Kidney epithelial cell (primary cell): ENCODE data around the gene PDE10A. TPM values are rescaled to one million over a fixed set of nuclear protein-coding genes. Genes with fewer than 3 reads are reported as not detected.

Experiments used
- DNase-seq: peaks from one replicate; pipeline ENCODE4 v3.0.0-alpha.2; 2010; ENCODE audit warnings: low read depth
- H3K27me3 ChIP-seq: 2 replicates; pipeline ENCODE4 v1.6.0; 2011; ENCODE audit warnings: low read length; ENCODE audit not compliant: control insufficient read depth, insufficient read depth
- H3K36me3 ChIP-seq: 2 replicates; pipeline ENCODE4 v1.5.1; 2011; ENCODE audit warnings: low read length; ENCODE audit not compliant: control insufficient read depth, insufficient read depth
- H3K4me3 ChIP-seq: 2 replicates; pipeline ENCODE4 v1.5.1; 2011; ENCODE audit warnings: low read depth, mild to moderate bottlenecking, control low read depth, low read length
- CTCF ChIP-seq: IDR thresholded peaks from 2 replicates; pipeline ENCODE4 v1.5.1; 2011; ENCODE audit warnings: mild to moderate bottlenecking, moderate library complexity, low read length, control low read depth, inconsistent platforms; ENCODE audit not compliant: insufficient read depth, poor library complexity, severe bottlenecking
- total RNA-seq: library from RNA; depleted of rRNA; stranded (reverse); fragments of >200 nt; gene quantifications from 2 replicates; pipeline ENCODE4 v1.2.3, GENCODE V29; 2015

PDE10A gene
- 13.0 and 13.3 TPM in 2 replicates for total RNA-seq

- Histone ChIP-seq H3K36me3 (peaks cover 1% of the 10 kb centered on the region), H3K4me3 (peak within 1 kb of the TSS; percentile 90), H3K27me3 (peaks cover 5% of the 10 kb centered on the region)
- no peak for DNase-seq
- no peak for TF ChIP-seq CTCF
Measured at GRCh38 chr6:165662749-165663376, at the start of gene PDE10A. Gene PDE10A (minus strand): TSS chr6:165663241. CDS start chr6:165662811, 430 bp downstream.

- TF ChIP-seq CTCF: no peak
- Histone ChIP-seq H3K4me3 (no peak overlapping the region), H3K27me3 (no peaks in the 10 kb centered on the region), H3K36me3 (no peaks in the 10 kb centered on the region)
- no peak for DNase-seq
Measured at GRCh38 chr6:165708985-165709576, 46.0 kb upstream of the PDE10A start.

GRCh38 chr6:165707067-165707853 lies 44.2 kb upstream of the PDE10A start:
- TF ChIP-seq CTCF: no peak

GRCh38 chr6:165705941-165706340 lies 42.9 kb upstream of the PDE10A start:
- no peaks in the 10 kb centered on the region for H3K27me3 ChIP-seq
- TF ChIP-seq CTCF: no peak
- DNase-seq: no peak
- no peaks in the 10 kb centered on the region for H3K36me3 ChIP-seq
- no peak overlapping the region for H3K4me3 ChIP-seq

More at GRCh38 chr6:165707067-165707853, 44.2 kb upstream of the PDE10A start:
- Histone ChIP-seq H3K27me3 (no peaks in the 10 kb centered on the region), H3K4me3 (no peak overlapping the region), H3K36me3 (no peaks in the 10 kb centered on the region)
- DNase-seq: no peak

GRCh38 chr6:165704045-165704748 lies 41.2 kb upstream of the PDE10A start:
- DNase-seq: no peak

More at GRCh38 chr6:165704045-165704748, 41.2 kb upstream of the PDE10A start:
- Histone ChIP-seq H3K27me3 (no peaks in the 10 kb centered on the region), H3K4me3 (no peak overlapping the region), H3K36me3 (no peaks in the 10 kb centered on the region)
- TF ChIP-seq CTCF: no peak
